Aorta (tissue), 5 donors: ENCODE measurements around the gene PACRG. TPM values are rescaled to one million over a fixed set of nuclear protein-coding genes. Genes with fewer than 3 reads are reported as not detected.

Experiments used
- ATAC-seq: fragments of 200-7000 bp; cut with Tn5 transposase; one replicate; pipeline ENCODE4 v1.9.1; 2022; ENCODE audit warnings: moderate library complexity; ENCODE audit not compliant: low FRiP score
- DNase-seq, 2 donors: peaks; one replicate each; pipeline ENCODE4 v3.0.0-alpha.2; 2020
- H3K27ac ChIP-seq, 2 donors: one replicate each; pipeline ENCODE4 v1.5.1; 2013; ENCODE audit warnings: low read length in 2 of 2, mild to moderate bottlenecking in 2 of 2, moderate library complexity in 2 of 2, control low read depth in 1 of 2, inconsistent platforms in 1 of 2, low read depth in 1 of 2
- H3K27me3 ChIP-seq, 2 donors: one replicate each; pipeline ENCODE4 v1.6.1; 2013; ENCODE audit warnings: control low read depth in 1 of 2, low read length in 1 of 2, mild to moderate bottlenecking in 1 of 2, moderate library complexity in 1 of 2; ENCODE audit not compliant: insufficient read depth in 2 of 2, control insufficient read depth in 1 of 2
- H3K36me3 ChIP-seq, 2 donors: one replicate each; pipeline ENCODE4 v1.6.1; 2013; ENCODE audit warnings: control low read depth in 1 of 2, low read length in 1 of 2, mild to moderate bottlenecking in 1 of 2; ENCODE audit not compliant: insufficient read depth in 2 of 2, control insufficient read depth in 1 of 2
- H3K4me1 ChIP-seq, 2 donors: one replicate each; pipeline ENCODE4 v1.6.1; 2013; ENCODE audit warnings: low read length in 2 of 2, control low read depth in 1 of 2, mild to moderate bottlenecking in 1 of 2, moderate library complexity in 1 of 2; ENCODE audit not compliant: insufficient read depth in 2 of 2, control insufficient read depth in 1 of 2
- H3K4me3 ChIP-seq, 2 donors: one replicate each; pipeline ENCODE4 v1.5.1; 2013; ENCODE audit warnings: low read length in 2 of 2, control low read depth in 1 of 2, mild to moderate bottlenecking in 1 of 2
- H3K9me3 ChIP-seq: one replicate; pipeline ENCODE4 v1.6.1; 2013; ENCODE audit warnings: mild to moderate bottlenecking, low read length; ENCODE audit not compliant: control insufficient read depth
- WGBS, 2 donors: extraction: QIAGEN DNeasy Blood & Tissue Kit; methylation state at CpG; one replicate each; pipeline ENCODE4 v1.1.7; 2013; 5-methylcytosine and 5-hydroxymethylcytosine counted together
- intact Hi-C, 2 donors: fragments of 100-400 bp; cut with DNase I; formaldehyde crosslinking; loops; one replicate each; pipeline versions ENCODE4 v1.14.2 to v1.15.0; 2022
- polyA plus RNA-seq, 2 donors: library from polyadenylated mRNA; stranded (reverse); fragments of 200-250 nt; gene quantifications; one replicate each; pipeline ENCODE4 v1.2.3, GENCODE V29; 2013
- total RNA-seq, 2 donors: library from RNA; stranded (reverse); fragmentation: NEBNext Ultra II Directional; extraction: Animal tissue kit (Norgen Biotek cat#: 25700); gene quantifications; one replicate each; pipeline ENCODE4 v1.2.1, GENCODE V29; 2021
- donor health status: healthy with polysubstance abuse.
- donor health status: Bipolar disorder and iron deficiency.
- donor health status: DM: no; HTN: no; CAD: no.
- donor health status: DM: no; HTN: no; CAD: no.
- donor health status: DM: yes; HTN: yes; CAD: no.

PACRG gene
- total and polyA plus RNA-seq, 4 donors = 0.26 to 2.7 (median 0.54) TPM; not detected in 1

GRCh38 chr6:162963861-162964260 is 236.1 kb downstream of the PACRG start:
- DNase-seq = no peak
- H3K4me3 ChIP-seq = no peak overlapping the region
- 86% methylated on average over 1 of the region's 1 CpG for WGBS, 2 donors
- H3K36me3 ChIP-seq = no peaks in the 10 kb centered on the region
- no peaks in the 10 kb centered on the region for H3K9me3 ChIP-seq
- intact Hi-C loops = no loop called here
- H3K4me1 ChIP-seq = no peaks in the 10 kb centered on the region
- no peak overlapping the region for H3K27ac ChIP-seq
- ATAC-seq = no peak
- H3K27me3 ChIP-seq = no peaks in the 10 kb centered on the region

- H3K27me3 ChIP-seq = no peaks in the 10 kb centered on the region
- WGBS, 2 donors = 57 to 59% methylated on average over 6 of the region's 6 CpGs
- H3K4me1 ChIP-seq = no peaks in the 10 kb centered on the region
- no peak overlapping the region for H3K4me3 ChIP-seq
- intact Hi-C loops = no loop called here
- no peaks in the 10 kb centered on the region for H3K36me3 ChIP-seq
- H3K27ac ChIP-seq = no peak overlapping the region
- ATAC-seq (peak; percentile 65), DNase-seq (no peak)
- H3K9me3 ChIP-seq = no peaks in the 10 kb centered on the region
Measured at GRCh38 chr6:162964488-162965140, 236.8 kb downstream of the PACRG start.

- Histone ChIP-seq H3K27ac (no peak overlapping the region), H3K36me3 (no peaks in the 10 kb centered on the region), H3K9me3 (no peaks in the 10 kb centered on the region), H3K4me1 (no peaks in the 10 kb centered on the region), H3K4me3 (no peak overlapping the region), H3K27me3 (no peaks in the 10 kb centered on the region)
- intact Hi-C loops = no loop called here
- ATAC-seq (no peak), DNase-seq (no peak)
- 80 to 89% methylated on average over 1 of the region's 1 CpG for WGBS, 2 donors
Measured at GRCh38 chr6:162965366-162965765, 237.6 kb downstream of the PACRG start.

- no peaks in the 10 kb centered on the region for H3K27me3 ChIP-seq
- no peak overlapping the region for H3K27ac ChIP-seq
- H3K4me3 ChIP-seq = no peak overlapping the region
- 80 to 87% methylated on average over 10 of the region's 10 CpGs for WGBS, 2 donors
- no peaks in the 10 kb centered on the region for H3K4me1 ChIP-seq
- DNase-seq (no peak), ATAC-seq (no peak)
- intact Hi-C loops = no loop called here
- H3K36me3 ChIP-seq = no peaks in the 10 kb centered on the region
- H3K9me3 ChIP-seq = peaks cover 2% of the 10 kb centered on the region
Measured at GRCh38 chr6:162970246-162970645, 242.5 kb downstream of the PACRG start.

- WGBS, 2 donors = 93% methylated on average over 7 of the region's 7 CpGs
Measured at GRCh38 chr6:162971356-162971755, 243.6 kb downstream of the PACRG start.

GRCh38 chr6:162973151-162973872 is 245.5 kb downstream of the PACRG start:
- WGBS, 2 donors = 70 to 74% methylated on average over 7 of the region's 7 CpGs
- Histone ChIP-seq H3K4me1 (no peaks in the 10 kb centered on the region), H3K4me3 (no peak overlapping the region), H3K36me3 (no peaks in the 10 kb centered on the region), H3K27me3 (no peaks in the 10 kb centered on the region), H3K27ac (no peak overlapping the region), H3K9me3 (peaks cover 2% of the 10 kb centered on the region)
- DNase-seq = no peak
- no peak for ATAC-seq
- intact Hi-C loops = no loop called here

More at GRCh38 chr6:162971356-162971755, 243.6 kb downstream of the PACRG start:
- H3K27ac ChIP-seq = no peak overlapping the region
- DNase-seq (no peak), ATAC-seq (no peak)
- H3K9me3 ChIP-seq = peaks cover 2% of the 10 kb centered on the region
- no peaks in the 10 kb centered on the region for H3K27me3 ChIP-seq
- intact Hi-C loops = no loop called here
- H3K4me1 ChIP-seq = no peaks in the 10 kb centered on the region
- H3K4me3 ChIP-seq = no peak overlapping the region
- no peaks in the 10 kb centered on the region for H3K36me3 ChIP-seq

GRCh38 chr6:162973980-162974379 is 246.2 kb downstream of the PACRG start:
- DNase-seq (no peak), ATAC-seq (no peak)
- Histone ChIP-seq H3K27me3 (no peaks in the 10 kb centered on the region), H3K4me1 (no peaks in the 10 kb centered on the region), H3K36me3 (no peaks in the 10 kb centered on the region), H3K9me3 (peaks cover 2% of the 10 kb centered on the region), H3K27ac (no peak overlapping the region), H3K4me3 (no peak overlapping the region)
- intact Hi-C loops = no loop called here
- 70 to 76% methylated on average over 5 of the region's 5 CpGs for WGBS, 2 donors

- no peaks in the 10 kb centered on the region for H3K27me3 ChIP-seq
- whole genome bisulfite sequencing, 2 donors = 70 to 71% methylated on average over 6 of the region's 6 CpGs
- H3K27ac ChIP-seq = no peak overlapping the region
- no peak for DNase-seq
- intact Hi-C loops = no loop called here
- no peak for ATAC-seq
- H3K36me3 ChIP-seq = no peaks in the 10 kb centered on the region
- H3K4me3 ChIP-seq = no peak overlapping the region
- no peaks in the 10 kb centered on the region for H3K4me1 ChIP-seq
- peaks cover 2% of the 10 kb centered on the region for H3K9me3 ChIP-seq
Measured at GRCh38 chr6:162974685-162975084, 246.9 kb downstream of the PACRG start.

GRCh38 chr6:162976141-162976540 is 248.4 kb downstream of the PACRG start:
- WGBS, 2 donors = 72 to 75% methylated on average over 5 of the region's 5 CpGs
- no peaks in the 10 kb centered on the region for H3K36me3 ChIP-seq
- DNase-seq = no peak

More at GRCh38 chr6:162976141-162976540, 248.4 kb downstream of the PACRG start:
- Histone ChIP-seq H3K9me3 (peaks cover 2% of the 10 kb centered on the region), H3K27me3 (no peaks in the 10 kb centered on the region), H3K4me1 (no peaks in the 10 kb centered on the region), H3K4me3 (no peak overlapping the region), H3K27ac (no peak overlapping the region)
- intact Hi-C loops = no loop called here
- no peak for ATAC-seq
